HepG2 (cell line): ENCODE measurements around the gene CNOT1. TPM values are rescaled to one million over a fixed set of nuclear protein-coding genes. Genes with fewer than 3 reads are reported as not detected.

ENCODE experiments used
- ARID5B ChIP-seq: IDR thresholded peaks from 2 replicates; pipeline ENCODE4 v1.4.0; 2020; ENCODE audit warnings: mild to moderate bottlenecking, missing genetic modification reagents
- E2F2 ChIP-seq: sonication (generic); formaldehyde crosslinking; IDR thresholded peaks from 2 replicates; pipeline ENCODE4 v1.4.0; 2020; ENCODE audit warnings: missing genetic modification reagents, borderline replicate concordance
- HNF1A ChIP-seq, 2 experiments: sonication (generic) in 1 of 2; formaldehyde crosslinking in 1 of 2; IDR thresholded peaks; 2 replicates each; pipeline versions ENCODE4 v1.4.0 to v1.6.1; 2016 to 2020; ENCODE audit warnings: borderline replicate concordance in 1 of 2, low read depth in 1 of 2, mild to moderate bottlenecking in 1 of 2, missing genetic modification reagents in 1 of 2
- ISL2 ChIP-seq: sonication (generic); formaldehyde crosslinking; IDR thresholded peaks from 2 replicates; pipeline ENCODE4 v1.5.0; 2020; ENCODE audit warnings: missing genetic modification reagents
- MAFG ChIP-seq: sonication (generic); formaldehyde crosslinking; IDR thresholded peaks from 2 replicates; pipeline ENCODE4 v1.5.1; 2020; ENCODE audit warnings: mild to moderate bottlenecking, missing genetic modification reagents
- NFIB ChIP-seq: sonication (generic); formaldehyde crosslinking; IDR thresholded peaks from 2 replicates; pipeline ENCODE4 v1.9.0; 2021; ENCODE audit warnings: missing genetic modification reagents, mild to moderate bottlenecking, borderline replicate concordance
- NFYB ChIP-seq: sonication (generic); formaldehyde crosslinking; IDR thresholded peaks from 2 replicates; pipeline ENCODE4 v1.4.0; 2020; ENCODE audit warnings: missing genetic modification reagents
- NR2F1 ChIP-seq, 2 experiments: fragments of 450-650 bp in 1 of 2; formaldehyde crosslinking in 1 of 2; IDR thresholded peaks; 2 replicates each; pipeline versions ENCODE4 v1.5.0 to v1.6.1; 2016 to 2020; ENCODE audit warnings: mild to moderate bottlenecking in 1 of 2, missing compliant biosample characterization in 1 of 2, missing genetic modification reagents in 1 of 2, moderate library complexity in 1 of 2
- ZFY ChIP-seq: sonication (generic); formaldehyde crosslinking; IDR thresholded peaks from 2 replicates; pipeline ENCODE4 v1.4.0; 2020; ENCODE audit warnings: missing genetic modification reagents
- ZNF124 ChIP-seq: sonication (generic); formaldehyde crosslinking; IDR thresholded peaks from 2 replicates; pipeline ENCODE4 v1.4.0; 2020; ENCODE audit warnings: missing genetic modification reagents
- ZNF207 ChIP-seq: fragments of 450-650 bp; IDR thresholded peaks from 2 replicates; pipeline ENCODE4 v1.6.1; 2016; ENCODE audit warnings: antibody characterized with exemption, borderline replicate concordance
- polyA plus RNA-seq, 8 experiments: library from polyadenylated mRNA; depleted of rRNA in 3 of 8; stranded (reverse) in 7 of 8; unstranded in 1 of 8; fragments of >200 nt; fragmentation: Illumina TruSeq in 4 of 8; extraction: Trizol in 4 of 8; gene quantifications; 2 replicates each; pipeline versions ENCODE4 v1.2.1 to v1.2.3, GENCODE V29; 2011 to 2016; ENCODE audit warnings: low read depth in 4 of 8, missing spikeins in 1 of 8, mixed read lengths in 1 of 8; ENCODE audit not compliant: insufficient read depth in 1 of 8
- total RNA-seq, 5 experiments: library from RNA; depleted of rRNA; stranded (reverse); fragments of >200 nt; fragmentation: Illumina TruSeq; extraction: Trizol; gene quantifications; 2 replicates each; pipeline ENCODE4 v1.2.3, GENCODE V29; 2016; ENCODE audit warnings: low read depth in 1 of 5
- TF ChIP-seq, protein P1 (sequence below): sonication (generic); formaldehyde crosslinking; IDR thresholded peaks from 2 replicates; pipeline ENCODE4 v1.4.0; 2020; ENCODE audit warnings: missing genetic modification reagents
- TF ChIP-seq, protein P2 (sequence below): sonication (generic); formaldehyde crosslinking; IDR thresholded peaks from 2 replicates; pipeline ENCODE4 v1.5.0; 2020; ENCODE audit warnings: mild to moderate bottlenecking, missing genetic modification reagents

CNOT1 gene
- total and polyA plus RNA-seq, 2 of the 13 experiments (the other 11 are each of a cell fraction or from before 2014, with no cell fraction given), result 188 to 232 TPM

DNA sequence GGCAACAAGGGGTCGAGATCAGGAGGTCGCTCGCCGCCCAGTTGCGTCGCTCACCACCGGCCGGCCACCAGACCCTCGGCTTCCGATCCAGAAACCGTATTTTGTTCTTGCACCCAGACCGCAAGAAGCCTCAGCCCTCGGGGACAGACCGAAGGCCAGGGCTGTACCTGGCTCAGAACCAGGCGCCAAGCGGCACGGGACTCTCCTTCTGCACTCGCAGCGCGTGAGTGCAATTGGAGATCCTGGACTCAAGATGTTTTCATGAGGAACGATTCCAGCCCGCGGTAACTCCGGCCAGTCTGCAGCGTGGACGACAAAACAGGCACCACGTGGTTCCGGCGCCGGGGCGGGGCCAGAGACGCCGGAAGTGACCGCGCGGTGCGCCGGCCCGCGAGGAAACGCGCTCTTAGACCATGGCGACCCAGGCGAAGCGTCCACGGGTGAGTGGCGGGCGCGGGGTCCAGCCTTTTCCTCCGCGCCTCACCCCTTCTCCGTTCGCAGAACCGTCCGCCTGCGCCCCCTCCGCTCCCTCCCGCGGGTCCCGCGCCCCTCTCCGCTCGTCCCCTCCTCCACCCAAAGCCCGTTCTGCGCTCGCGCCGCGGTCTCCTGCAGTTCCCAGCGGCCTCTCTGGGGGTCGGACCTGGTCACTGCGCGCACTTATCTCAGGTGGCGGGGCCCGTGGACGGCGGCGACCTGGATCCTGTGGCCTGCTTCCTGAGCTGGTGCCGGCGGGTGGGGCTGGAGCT is 114.3 kb downstream of the CNOT1 start, which contains the start of gene SETD6 (continued):
- TF ChIP-seq E2F2 (CRISPR knock-in tag) (no peak), NR2F1 (CRISPR knock-in tag; IDR thresholded peaks at IDR 0.05) (no peak), NFYB (CRISPR knock-in tag) (no peak), HNF1A (IDR thresholded peaks at IDR 0.05; ENCODE audit: low read depth) (no peak), HNF1A (CRISPR knock-in tag; IDR thresholded peaks at IDR 0.05; ENCODE audit: borderline replicate concordance) (peak; percentile 77), NFIB (CRISPR knock-in tag) (peak; percentile 68; the same call in 1 of the 2 replicates), ZFY (CRISPR knock-in tag) (peak; percentile 72), MAFG (CRISPR knock-in tag) (no peak; the same call in 1 of the 2 replicates), ZNF207 (no peak), ARID5B (CRISPR knock-in tag) (peak; percentile 51), ISL2 (CRISPR knock-in tag) (peak; percentile 70), ZNF124 (CRISPR knock-in tag) (peak; percentile 41; the same call in 1 of the 2 replicates)
- TF ChIP-seq, protein P1, sequence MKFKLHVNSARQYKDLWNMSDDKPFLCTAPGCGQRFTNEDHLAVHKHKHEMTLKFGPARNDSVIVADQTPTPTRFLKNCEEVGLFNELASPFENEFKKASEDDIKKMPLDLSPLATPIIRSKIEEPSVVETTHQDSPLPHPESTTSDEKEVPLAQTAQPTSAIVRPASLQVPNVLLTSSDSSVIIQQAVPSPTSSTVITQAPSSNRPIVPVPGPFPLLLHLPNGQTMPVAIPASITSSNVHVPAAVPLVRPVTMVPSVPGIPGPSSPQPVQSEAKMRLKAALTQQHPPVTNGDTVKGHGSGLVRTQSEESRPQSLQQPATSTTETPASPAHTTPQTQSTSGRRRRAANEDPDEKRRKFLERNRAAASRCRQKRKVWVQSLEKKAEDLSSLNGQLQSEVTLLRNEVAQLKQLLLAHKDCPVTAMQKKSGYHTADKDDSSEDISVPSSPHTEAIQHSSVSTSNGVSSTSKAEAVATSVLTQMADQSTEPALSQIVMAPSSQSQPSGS, result peak; percentile 25; the same call in 1 of the 2 replicates
- TF ChIP-seq, protein P2, sequence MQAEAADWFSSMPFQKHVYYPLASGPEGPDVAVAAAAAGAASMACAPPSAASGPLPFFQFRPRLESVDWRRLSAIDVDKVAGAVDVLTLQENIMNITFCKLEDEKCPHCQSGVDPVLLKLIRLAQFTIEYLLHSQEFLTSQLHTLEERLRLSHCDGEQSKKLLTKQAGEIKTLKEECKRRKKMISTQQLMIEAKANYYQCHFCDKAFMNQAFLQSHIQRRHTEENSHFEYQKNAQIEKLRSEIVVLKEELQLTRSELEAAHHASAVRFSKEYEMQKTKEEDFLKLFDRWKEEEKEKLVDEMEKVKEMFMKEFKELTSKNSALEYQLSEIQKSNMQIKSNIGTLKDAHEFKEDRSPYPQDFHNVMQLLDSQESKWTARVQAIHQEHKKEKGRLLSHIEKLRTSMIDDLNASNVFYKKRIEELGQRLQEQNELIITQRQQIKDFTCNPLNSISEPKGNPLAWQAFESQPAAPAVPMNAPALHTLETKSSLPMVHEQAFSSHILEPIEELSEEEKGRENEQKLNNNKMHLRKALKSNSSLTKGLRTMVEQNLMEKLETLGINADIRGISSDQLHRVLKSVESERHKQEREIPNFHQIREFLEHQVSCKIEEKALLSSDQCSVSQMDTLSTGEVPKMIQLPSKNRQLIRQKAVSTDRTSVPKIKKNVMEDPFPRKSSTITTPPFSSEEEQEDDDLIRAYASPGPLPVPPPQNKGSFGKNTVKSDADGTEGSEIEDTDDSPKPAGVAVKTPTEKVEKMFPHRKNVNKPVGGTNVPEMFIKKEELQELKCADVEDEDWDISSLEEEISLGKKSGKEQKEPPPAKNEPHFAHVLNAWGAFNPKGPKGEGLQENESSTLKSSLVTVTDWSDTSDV, result no peak; the same call in 1 of the 2 replicates
